PC-3 (cell line): Measurements from ENCODE around the gene BORCS5. TPM values are rescaled to one million over a fixed set of nuclear protein-coding genes. Genes with fewer than 3 reads are reported as not detected.
A peak's percentile ranks its signal among the peaks of the same experiment; 100 is the strongest.

Experiments
- ATAC-seq: fragments of 200-7000 bp; cut with Tn5 transposase; 2 replicates; pipeline ENCODE4 v1.9.1; 2020; ENCODE audit warnings: mild to moderate bottlenecking, moderate library complexity
- BruUV-seq: library from RNA; stranded (reverse); fragments of 400-500 nt; replicated peaks from 2 replicates; lab custom pipeline; 2021; lab: Mats Ljungman, UMichigan
- CTCF ChIA-PET: fragments of 300-600 bp; sonication (Branson Sonifier 250); formaldehyde crosslinking; loops from one replicate; lab custom pipeline; 2022; ENCODE audit warnings: antibody characterized with exemption; lab: Charles Lee
- POLR2A ChIA-PET: fragments of 300-600 bp; sonication (Branson Sonifier 250); formaldehyde crosslinking; loops from one replicate; lab custom pipeline; 2022; ENCODE audit warnings: antibody characterized with exemption; ENCODE audit not compliant: unreplicated experiment; lab: Charles Lee
- DNase-seq: peaks from one replicate; pipeline ENCODE4 v3.0.0-alpha.2; 2015
- H2AFZ ChIP-seq: fragments of 300-600 bp; sonication (generic); 2 replicates; pipeline ENCODE4 v1.6.0; 2016; ENCODE audit warnings: antibody characterized with exemption, low read length
- H3F3A ChIP-seq: fragments of 300-600 bp; sonication (generic); one replicate; pipeline ENCODE4 v1.6.0; 2017; ENCODE audit warnings: antibody characterized with exemption, low read length, control low read depth, mild to moderate bottlenecking; ENCODE audit not compliant: unreplicated experiment
- H3K27ac ChIP-seq: fragments of 300-600 bp; sonication (generic); 2 replicates; pipeline ENCODE4 v1.5.1; 2016; ENCODE audit warnings: mild to moderate bottlenecking, low read length
- H3K27me3 ChIP-seq: fragments of 300-600 bp; sonication (generic); 2 replicates; pipeline ENCODE4 v1.6.1; 2016; ENCODE audit warnings: low read length, mixed read lengths
- H3K36me3 ChIP-seq: fragments of 300-600 bp; sonication (generic); 2 replicates; pipeline ENCODE4 v1.6.1; 2016; ENCODE audit warnings: low read depth, mixed run types, low read length, mixed read lengths
- H3K4me1 ChIP-seq: fragments of 300-600 bp; sonication (generic); 2 replicates; pipeline ENCODE4 v1.5.1; 2016; ENCODE audit warnings: low read length; ENCODE audit not compliant: insufficient read depth
- H3K4me2 ChIP-seq: fragments of 300-600 bp; sonication (generic); 2 replicates; pipeline ENCODE4 v1.6.0; 2016; ENCODE audit warnings: low read length
- H3K4me3 ChIP-seq: fragments of 300-600 bp; sonication (generic); 2 replicates; pipeline ENCODE4 v1.5.1; 2016; ENCODE audit warnings: mild to moderate bottlenecking, low read length, mixed read lengths
- H3K79me2 ChIP-seq: fragments of 300-600 bp; sonication (generic); 2 replicates; pipeline ENCODE4 v1.6.1; 2017; ENCODE audit warnings: low read length, mixed read lengths
- H3K9ac ChIP-seq: fragments of 300-600 bp; sonication (generic); 2 replicates; pipeline ENCODE4 v1.6.0; 2016; ENCODE audit warnings: mild to moderate bottlenecking, low read length
- H3K9me2 ChIP-seq: fragments of 300-600 bp; sonication (generic); replicated peaks from 2 replicates; pipeline ENCODE4 v1.6.1; 2016; ENCODE audit warnings: mixed run types, low read length, mixed read lengths
- H3K9me3 ChIP-seq: fragments of 300-600 bp; sonication (generic); 2 replicates; pipeline ENCODE4 v1.6.1; 2016; ENCODE audit warnings: low read length, mixed read lengths
- H4K20me1 ChIP-seq: fragments of 300-600 bp; sonication (generic); 2 replicates; pipeline ENCODE4 v1.6.1; 2016; ENCODE audit warnings: low read length, mixed read lengths
- EZH2 ChIP-seq: fragments of 300-600 bp; sonication (generic); IDR thresholded peaks from one replicate; pipeline ENCODE4 v1.6.1; 2017; ENCODE audit warnings: antibody characterized with exemption, mild to moderate bottlenecking, low read length; ENCODE audit not compliant: unreplicated experiment
- EZH2phosphoT487 ChIP-seq: fragments of 300-600 bp; sonication (generic); IDR thresholded peaks from 2 replicates; pipeline ENCODE4 v1.6.1; 2018; ENCODE audit warnings: mild to moderate bottlenecking, antibody characterized with exemption, low read length, borderline replicate concordance
- intact Hi-C: fragments of 100-400 bp; cut with micrococcal nuclease; formaldehyde crosslinking; loops from 2 replicates; pipeline ENCODE4 v1.9.0; 2023
- total RNA-seq: library from RNA; depleted of rRNA; stranded (reverse); fragments of >200 nt; gene quantifications from 2 replicates; pipeline ENCODE4 v1.2.3, GENCODE V29; 2014
- TF ChIP-seq, protein P1 (sequence below): fragments of 300-600 bp; sonication (generic); conservative IDR thresholded peaks from 2 replicates; pipeline ENCODE4 v1.5.1; 2017; ENCODE audit warnings: antibody characterized with exemption, low read depth, mild to moderate bottlenecking, low read length

BORCS5 gene
- total RNA-seq, 1 experiment from 2014 or later: 2.3 TPM

DNA sequence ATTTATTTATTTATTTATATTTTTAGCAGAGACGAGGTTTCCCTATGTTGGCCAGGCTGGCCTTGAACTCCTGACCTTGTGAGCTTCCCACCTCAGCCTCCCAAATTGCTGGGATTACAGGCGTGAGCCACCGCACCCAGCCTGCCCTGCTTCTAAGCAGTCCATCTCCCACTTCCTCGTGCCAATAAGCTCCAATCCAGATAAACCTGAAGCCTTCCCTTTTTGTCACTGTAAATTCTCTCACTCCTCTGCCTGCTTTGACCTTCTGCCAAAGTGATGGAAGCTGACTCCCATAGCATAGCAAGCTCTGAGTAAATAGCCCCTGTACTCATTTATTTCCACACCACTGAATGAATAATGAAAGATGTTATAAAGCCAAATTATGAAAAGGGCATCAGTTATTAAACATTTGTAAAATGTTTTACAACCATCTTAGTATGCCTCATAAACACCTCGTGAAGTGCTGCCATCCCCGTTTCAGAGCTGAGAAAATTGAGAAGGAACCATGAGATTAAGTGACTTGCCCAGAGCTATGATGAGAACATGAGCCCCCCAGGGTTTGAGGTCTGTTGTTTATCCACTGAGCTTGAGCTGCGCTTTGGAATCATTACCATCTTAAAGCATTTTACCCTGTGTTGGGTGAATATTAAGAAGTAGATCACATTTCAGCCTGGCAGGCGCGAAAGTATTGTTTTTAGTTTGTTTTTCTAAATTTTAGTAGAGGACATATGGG is 37.3 kb upstream of the BORCS5 start:
- no peaks in the 10 kb centered on the region for H3F3A ChIP-seq
- POLR2A ChIA-PET: interaction anchor here (0.6 to 0.8 kb wide), 2 partner anchors 53 to 197 kb away, joined by 4 to 6 read pairs; partner anchors contain the start of gene LRP6
- H3K36me3 ChIP-seq: no peaks in the 10 kb centered on the region
- H3K9ac ChIP-seq: no peak overlapping the region
- H3K27ac ChIP-seq: no peak overlapping the region
- no peaks in the 10 kb centered on the region for H3K4me1 ChIP-seq
- CTCF ChIA-PET: no interaction called here
- H3K4me2 ChIP-seq: no peak overlapping the region
- H3K4me3 ChIP-seq: no peak overlapping the region
- H3K9me2 ChIP-seq: no peaks in the 10 kb centered on the region
- no peak overlapping the region for H2AFZ ChIP-seq
- intact Hi-C loops: no loop called here
- H4K20me1 ChIP-seq: no peaks in the 10 kb centered on the region
- ATAC-seq (peak; percentile 38), DNase-seq (no peak)
- no peaks in the 10 kb centered on the region for H3K9me3 ChIP-seq
- TF ChIP-seq EZH2phosphoT487 (no peak), EZH2 (no peak)
- TF ChIP-seq, protein P1, sequence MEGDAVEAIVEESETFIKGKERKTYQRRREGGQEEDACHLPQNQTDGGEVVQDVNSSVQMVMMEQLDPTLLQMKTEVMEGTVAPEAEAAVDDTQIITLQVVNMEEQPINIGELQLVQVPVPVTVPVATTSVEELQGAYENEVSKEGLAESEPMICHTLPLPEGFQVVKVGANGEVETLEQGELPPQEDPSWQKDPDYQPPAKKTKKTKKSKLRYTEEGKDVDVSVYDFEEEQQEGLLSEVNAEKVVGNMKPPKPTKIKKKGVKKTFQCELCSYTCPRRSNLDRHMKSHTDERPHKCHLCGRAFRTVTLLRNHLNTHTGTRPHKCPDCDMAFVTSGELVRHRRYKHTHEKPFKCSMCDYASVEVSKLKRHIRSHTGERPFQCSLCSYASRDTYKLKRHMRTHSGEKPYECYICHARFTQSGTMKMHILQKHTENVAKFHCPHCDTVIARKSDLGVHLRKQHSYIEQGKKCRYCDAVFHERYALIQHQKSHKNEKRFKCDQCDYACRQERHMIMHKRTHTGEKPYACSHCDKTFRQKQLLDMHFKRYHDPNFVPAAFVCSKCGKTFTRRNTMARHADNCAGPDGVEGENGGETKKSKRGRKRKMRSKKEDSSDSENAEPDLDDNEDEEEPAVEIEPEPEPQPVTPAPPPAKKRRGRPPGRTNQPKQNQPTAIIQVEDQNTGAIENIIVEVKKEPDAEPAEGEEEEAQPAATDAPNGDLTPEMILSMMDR: no peak
- H3K79me2 ChIP-seq: no peaks in the 10 kb centered on the region
- no peaks in the 10 kb centered on the region for H3K27me3 ChIP-seq
- no TSS peak for BruUV-seq

DNA sequence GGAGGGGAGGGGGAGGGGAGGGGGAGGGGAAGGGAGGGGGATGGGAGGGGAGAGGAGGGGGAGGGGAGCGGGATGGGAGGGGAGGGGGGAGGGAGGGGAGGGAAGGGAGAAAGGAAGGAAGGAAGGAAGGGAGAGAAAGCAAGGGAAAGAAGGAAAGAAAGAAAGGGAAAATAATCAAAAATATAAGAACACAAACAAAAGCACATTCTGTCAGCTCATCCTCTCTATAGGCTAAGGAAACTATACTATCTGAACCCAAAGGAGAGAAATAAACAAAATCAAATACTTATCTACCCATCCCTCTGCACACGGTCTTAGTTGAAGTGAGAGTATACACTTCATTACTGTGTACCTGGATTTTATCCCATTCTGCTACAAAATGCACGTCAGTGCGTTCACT is 33.8 kb upstream of the BORCS5 start:
- H3K4me2 ChIP-seq: no peak overlapping the region
- H3K9me3 ChIP-seq: no peaks in the 10 kb centered on the region
- H3F3A ChIP-seq: no peaks in the 10 kb centered on the region
- H3K27me3 ChIP-seq: no peaks in the 10 kb centered on the region
- H3K9me2 ChIP-seq: no peaks in the 10 kb centered on the region
- no peaks in the 10 kb centered on the region for H3K4me1 ChIP-seq
- no peaks in the 10 kb centered on the region for H3K36me3 ChIP-seq
- H3K9ac ChIP-seq: no peak overlapping the region
- H4K20me1 ChIP-seq: no peaks in the 10 kb centered on the region
- no TSS peak for BruUV-seq
- H2AFZ ChIP-seq: no peak overlapping the region
- H3K27ac ChIP-seq: no peak overlapping the region
- ATAC-seq: no peak
- ChIA-PET POLR2A (no interaction called here), CTCF (no interaction called here)
- intact Hi-C loops: no loop called here
- DNase-seq: no peak
- TF ChIP-seq EZH2: no peak
- TF ChIP-seq, protein P1: no peak
- TF ChIP-seq EZH2phosphoT487: no peak
- H3K4me3 ChIP-seq: no peak overlapping the region
- no peaks in the 10 kb centered on the region for H3K79me2 ChIP-seq

DNA sequence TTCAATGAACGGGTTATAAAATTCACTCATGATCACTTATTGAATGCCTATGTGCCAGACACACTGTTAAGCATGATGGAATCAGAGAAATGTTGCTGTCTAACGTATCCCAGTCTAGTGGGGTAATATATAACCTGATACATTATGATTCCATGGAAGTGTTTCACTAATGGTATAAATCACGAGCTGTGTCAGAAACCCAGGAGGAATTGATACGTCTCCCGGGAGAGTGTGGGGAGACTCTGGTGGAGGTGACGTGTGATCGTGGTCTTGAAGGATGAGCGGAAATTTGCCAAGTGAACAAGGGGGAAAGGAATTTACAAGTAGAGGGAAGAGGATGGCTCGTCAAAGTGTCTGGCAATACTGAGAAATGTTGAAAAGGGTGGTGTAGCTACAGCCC is 33.3 kb upstream of the BORCS5 start:
- Histone ChIP-seq H3K9me3 (no peaks in the 10 kb centered on the region), H3K27ac (no peak overlapping the region), H3K9ac (no peak overlapping the region), H3K36me3 (no peaks in the 10 kb centered on the region), H4K20me1 (no peaks in the 10 kb centered on the region), H2AFZ (no peak overlapping the region), H3F3A (no peaks in the 10 kb centered on the region), H3K79me2 (no peaks in the 10 kb centered on the region), H3K27me3 (no peaks in the 10 kb centered on the region), H3K4me2 (no peak overlapping the region), H3K4me1 (no peaks in the 10 kb centered on the region), H3K9me2 (no peaks in the 10 kb centered on the region), H3K4me3 (no peak overlapping the region)
- intact Hi-C loops: no loop called here
- ChIA-PET POLR2A (interaction anchor here (0.6 kb wide), 1 partner anchor 253 kb away, joined by 5 read pairs; the partner anchor contains the start of gene BCL2L14), CTCF (no interaction called here)
- no peak for DNase-seq
- no TSS peak for BruUV-seq
- no peak for ATAC-seq
- TF ChIP-seq EZH2phosphoT487: no peak
- TF ChIP-seq, protein P1: no peak
- TF ChIP-seq EZH2: no peak
